Fibroblast of villous mesenchyme (primary cell): ENCODE results near the gene RFX1. TPM values are rescaled to one million over a fixed set of nuclear protein-coding genes. Genes with fewer than 3 reads are reported as not detected.
"Not testable (repeated sequence)": the region's sequence is repeated elsewhere in the genome, so short reads cannot be mapped to it uniquely, and the experiment has no call there.

Experiments
- DNase-seq: peaks from one replicate; pipeline ENCODE4 v3.0.0-alpha.2; 2010; ENCODE audit warnings: low read depth
- H3K4me3 ChIP-seq: 2 replicates; pipeline ENCODE4 v1.5.1; 2011; ENCODE audit warnings: low read depth, mild to moderate bottlenecking, low read length
- total RNA-seq: library from RNA; depleted of rRNA; stranded (reverse); fragments of >200 nt; gene quantifications from 2 replicates; pipeline ENCODE4 v1.2.3, GENCODE V29; 2012
- TF ChIP-seq, protein P1 (sequence below): IDR thresholded peaks from 2 replicates; pipeline ENCODE4 v1.5.1; 2012; ENCODE audit warnings: low read depth, mild to moderate bottlenecking, low read length; ENCODE audit not compliant: insufficient read depth

Gene RFX1
- total RNA-seq, 1 donor: 2.6 TPM

GRCh38 chr19:13969897-13970296 is 36.2 kb downstream of the RFX1 start:
- DNase-seq: no peak
- TF ChIP-seq, protein P1, sequence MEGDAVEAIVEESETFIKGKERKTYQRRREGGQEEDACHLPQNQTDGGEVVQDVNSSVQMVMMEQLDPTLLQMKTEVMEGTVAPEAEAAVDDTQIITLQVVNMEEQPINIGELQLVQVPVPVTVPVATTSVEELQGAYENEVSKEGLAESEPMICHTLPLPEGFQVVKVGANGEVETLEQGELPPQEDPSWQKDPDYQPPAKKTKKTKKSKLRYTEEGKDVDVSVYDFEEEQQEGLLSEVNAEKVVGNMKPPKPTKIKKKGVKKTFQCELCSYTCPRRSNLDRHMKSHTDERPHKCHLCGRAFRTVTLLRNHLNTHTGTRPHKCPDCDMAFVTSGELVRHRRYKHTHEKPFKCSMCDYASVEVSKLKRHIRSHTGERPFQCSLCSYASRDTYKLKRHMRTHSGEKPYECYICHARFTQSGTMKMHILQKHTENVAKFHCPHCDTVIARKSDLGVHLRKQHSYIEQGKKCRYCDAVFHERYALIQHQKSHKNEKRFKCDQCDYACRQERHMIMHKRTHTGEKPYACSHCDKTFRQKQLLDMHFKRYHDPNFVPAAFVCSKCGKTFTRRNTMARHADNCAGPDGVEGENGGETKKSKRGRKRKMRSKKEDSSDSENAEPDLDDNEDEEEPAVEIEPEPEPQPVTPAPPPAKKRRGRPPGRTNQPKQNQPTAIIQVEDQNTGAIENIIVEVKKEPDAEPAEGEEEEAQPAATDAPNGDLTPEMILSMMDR: no peak

GRCh38 chr19:13968999-13969398 is 37.1 kb downstream of the RFX1 start:
- TF ChIP-seq, protein P1: no peak
- H3K4me3 ChIP-seq: no peak overlapping the region

More at GRCh38 chr19:13969897-13970296, 36.2 kb downstream of the RFX1 start:
- no peak overlapping the region for H3K4me3 ChIP-seq

GRCh38 chr19:13968383-13968935 is 37.7 kb downstream of the RFX1 start:
- no peak overlapping the region for H3K4me3 ChIP-seq
- DNase-seq: no peak
- TF ChIP-seq, protein P1: no peak

More at GRCh38 chr19:13968999-13969398, 37.1 kb downstream of the RFX1 start:
- no peak for DNase-seq

DNA sequence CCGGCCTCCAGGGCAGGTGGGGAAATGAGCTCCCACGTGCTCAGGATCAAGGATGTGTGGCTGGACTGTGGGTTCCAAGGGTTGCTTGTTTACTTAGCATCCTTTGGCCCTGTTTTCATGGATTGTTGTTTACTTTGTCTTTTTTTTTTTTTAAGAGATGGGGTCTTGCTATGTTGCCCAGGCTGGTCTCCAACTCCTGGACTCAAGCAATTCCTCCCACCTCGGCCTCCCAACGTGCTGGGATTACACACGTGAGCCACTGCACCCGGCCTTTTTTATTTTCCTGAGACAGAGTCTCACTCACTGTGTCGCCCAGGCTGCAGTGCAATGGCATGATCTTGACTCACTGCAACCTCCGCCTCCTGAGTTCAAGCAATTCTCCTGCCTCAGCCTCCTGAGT is 38.9 kb downstream of the RFX1 start:
- not testable (repeated sequence) for H3K4me3 ChIP-seq, DNase-seq

DNA sequence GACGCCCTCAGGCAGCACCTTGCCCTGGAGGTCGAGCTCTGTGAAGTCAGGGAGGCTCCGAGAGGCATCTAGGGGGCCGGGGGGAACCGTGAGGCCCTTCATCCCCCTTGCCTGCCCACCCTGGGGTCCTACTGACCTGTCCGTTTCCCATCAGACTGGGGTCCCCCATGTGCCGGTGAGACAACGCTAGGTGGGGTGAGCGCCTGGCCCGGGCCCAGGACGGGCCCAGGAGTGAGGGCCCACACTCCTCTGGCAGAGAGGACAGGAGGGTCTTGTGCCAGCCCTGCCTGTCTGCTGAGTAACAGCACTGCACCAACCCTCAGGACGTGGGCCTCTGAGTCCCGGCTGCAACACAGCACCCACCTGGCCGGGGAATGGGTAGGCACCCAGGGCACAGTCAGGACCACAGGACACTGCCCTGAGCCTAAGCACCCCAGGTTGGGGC is 39.4 kb downstream of the RFX1 start:
- TF ChIP-seq, protein P1: no peak
- no peak overlapping the region for H3K4me3 ChIP-seq
- no peak for DNase-seq

GRCh38 chr19:13965926-13966683 is 40.0 kb downstream of the RFX1 start:
- TF ChIP-seq, protein P1: no peak
- H3K4me3 ChIP-seq: no peak overlapping the region
- no peak for DNase-seq

GRCh38 chr19:13965377-13965896 is 40.7 kb downstream of the RFX1 start:
- TF ChIP-seq, protein P1: no peak
- DNase-seq: no peak
- H3K4me3 ChIP-seq: no peak overlapping the region
